IMR-90 (cell line): ENCODE results near the gene SCN8A. TPM values are rescaled to one million over a fixed set of nuclear protein-coding genes. Genes with fewer than 3 reads are reported as not detected.

ENCODE experiments used
- ATAC-seq: fragments of 200-7000 bp; cut with Tn5 transposase; 2 replicates; pipeline ENCODE4 v1.9.1; 2020; ENCODE audit warnings: low read depth, mild to moderate bottlenecking, moderate library complexity
- BruUV-seq: library from RNA; stranded (reverse); fragments of 400-500 nt; replicated peaks from 2 replicates; lab custom pipeline; 2021; lab: Mats Ljungman, UMichigan
- CTCF ChIA-PET: fragments of 300-600 bp; formaldehyde crosslinking; extraction: SDS; loops from one replicate; lab custom pipeline; 2021; ENCODE audit warnings: antibody characterized with exemption; lab: Yijun Ruan, JAX
- POLR2A ChIA-PET: fragments of 300-600 bp; sonication (Branson Sonifier 250); formaldehyde crosslinking; loops from one replicate; lab custom pipeline; 2022; ENCODE audit warnings: antibody characterized with exemption; ENCODE audit not compliant: unreplicated experiment; lab: Charles Lee
- DNase-seq: peaks from one replicate; pipeline ENCODE4 v3.0.0; 2013
- H2AFZ ChIP-seq: replicated peaks from 2 replicates; pipeline ENCODE3; 2013; ENCODE audit warnings: low read length, mild to moderate bottlenecking; ENCODE audit not compliant: poor library complexity
- H2AK5ac ChIP-seq: 2 replicates; pipeline ENCODE4 v1.6.1; 2013; ENCODE audit warnings: low read depth, low read length, inconsistent platforms
- H2AK9ac ChIP-seq: replicated peaks from 2 replicates; pipeline ENCODE3; 2013; ENCODE audit warnings: mild to moderate bottlenecking, low read depth, low read length, moderate library complexity; ENCODE audit not compliant: poor library complexity
- H2BK120ac ChIP-seq: 2 replicates; pipeline ENCODE4 v1.6.1; 2013; ENCODE audit warnings: low read depth, low read length, inconsistent platforms
- H2BK15ac ChIP-seq: 3 replicates; pipeline ENCODE4 v1.6.1; 2013; ENCODE audit warnings: low read depth, low read length, inconsistent platforms
- H2BK20ac ChIP-seq: 2 replicates; pipeline ENCODE4 v1.6.1; 2013; ENCODE audit warnings: low read depth, mild to moderate bottlenecking, inconsistent platforms, low read length, moderate library complexity
- H2BK5ac ChIP-seq: 2 replicates; pipeline ENCODE4 v1.6.1; 2013; ENCODE audit warnings: mild to moderate bottlenecking, low read depth, low read length, inconsistent platforms; ENCODE audit not compliant: poor library complexity, severe bottlenecking
- H3K14ac ChIP-seq: replicated peaks from 2 replicates; pipeline ENCODE4 v1.6.1; 2013; ENCODE audit warnings: low read depth, low read length, inconsistent platforms
- H3K18ac ChIP-seq: 2 replicates; pipeline ENCODE4 v1.6.1; 2013; ENCODE audit warnings: low read depth, low read length, control low read depth
- H3K23ac ChIP-seq: 2 replicates; pipeline ENCODE4 v1.6.1; 2013; ENCODE audit warnings: low read depth, low read length, inconsistent platforms
- H3K27ac ChIP-seq: 2 replicates; pipeline ENCODE4 v1.5.1; 2013; ENCODE audit warnings: mild to moderate bottlenecking, control low read depth, low read length; ENCODE audit not compliant: insufficient read depth
- H3K27me3 ChIP-seq: 2 replicates; pipeline ENCODE4 v1.6.1; 2013; ENCODE audit warnings: low read length; ENCODE audit not compliant: control insufficient read depth, insufficient read depth
- H3K36me3 ChIP-seq: 2 replicates; pipeline ENCODE4 v1.6.1; 2013; ENCODE audit warnings: low read length, mixed read lengths; ENCODE audit not compliant: control insufficient read depth, insufficient read depth
- H3K4ac ChIP-seq: 2 replicates; pipeline ENCODE4 v1.6.1; 2013; ENCODE audit warnings: low read depth, low read length, inconsistent platforms
- H3K4me1 ChIP-seq: 2 replicates; pipeline ENCODE4 v1.6.1; 2013; ENCODE audit warnings: low read length, mixed read lengths; ENCODE audit not compliant: control insufficient read depth, insufficient read depth
- H3K4me2 ChIP-seq: 2 replicates; pipeline ENCODE4 v1.6.1; 2013; ENCODE audit warnings: low read depth, mild to moderate bottlenecking, control low read depth, low read length, moderate library complexity
- H3K4me3 ChIP-seq: 2 replicates; pipeline ENCODE4 v1.5.1; 2013; ENCODE audit warnings: low read depth, mild to moderate bottlenecking, control low read depth, low read length, moderate library complexity; ENCODE audit not compliant: insufficient read depth
- H3K56ac ChIP-seq: 2 replicates; pipeline ENCODE4 v1.6.1; 2013; ENCODE audit warnings: low read length, inconsistent platforms; ENCODE audit not compliant: insufficient read depth; ENCODE audit errors: extremely low read depth
- H3K79me1 ChIP-seq, 2 experiments: 2 replicates each; pipeline ENCODE4 v1.6.1; 2013; ENCODE audit warnings: low read length in 2 of 2, inconsistent platforms in 1 of 2, low read depth in 1 of 2
- H3K9ac ChIP-seq: 2 replicates; pipeline ENCODE4 v1.6.1; 2013; ENCODE audit warnings: low read depth, low read length, control low read depth
- H3K9me1 ChIP-seq: 2 replicates; pipeline ENCODE4 v1.6.1; 2013; ENCODE audit warnings: low read length, inconsistent platforms; ENCODE audit not compliant: insufficient read depth
- H3K9me3 ChIP-seq: 2 replicates; pipeline ENCODE4 v1.6.1; 2013; ENCODE audit warnings: low read length; ENCODE audit not compliant: control insufficient read depth, insufficient read depth
- H4K20me1 ChIP-seq: 2 replicates; pipeline ENCODE4 v1.6.1; 2013; ENCODE audit warnings: low read length, inconsistent platforms; ENCODE audit not compliant: insufficient read depth
- H4K5ac ChIP-seq: 2 replicates; pipeline ENCODE4 v1.6.1; 2013; ENCODE audit warnings: mild to moderate bottlenecking, low read depth, low read length, control low read depth
- H4K8ac ChIP-seq, 2 experiments: 2 replicates each; pipeline ENCODE4 v1.6.1; 2013; ENCODE audit warnings: low read depth in 2 of 2, low read length in 2 of 2, control low read depth in 1 of 2, inconsistent platforms in 1 of 2
- H4K91ac ChIP-seq: 2 replicates; pipeline ENCODE4 v1.6.1; 2013; ENCODE audit warnings: low read depth, low read length, inconsistent platforms; ENCODE audit not compliant: insufficient read depth
- BHLHE40 ChIP-seq: fragments of 150-350 bp; IDR thresholded peaks from 2 replicates; pipeline ENCODE4 v1.6.1; 2016; ENCODE audit warnings: mild to moderate bottlenecking, low read depth, low read length
- CHD1 ChIP-seq: IDR thresholded peaks from 2 replicates; pipeline ENCODE4 v1.6.1; 2012; ENCODE audit warnings: low read depth, low read length, improper control_type of control experiment
- CTCF ChIP-seq: conservative IDR thresholded peaks from 2 replicates; pipeline ENCODE4 v1.5.1; 2012; ENCODE audit warnings: mild to moderate bottlenecking, low read depth, low read length, improper control_type of control experiment
- ELK1 ChIP-seq: fragments of 150-350 bp; IDR thresholded peaks from 2 replicates; pipeline ENCODE4 v1.6.1; 2016; ENCODE audit warnings: low read depth, mild to moderate bottlenecking, low read length, moderate library complexity, borderline replicate concordance
- FOS ChIP-seq: fragments of 150-350 bp; IDR thresholded peaks from 2 replicates; pipeline ENCODE4 v1.6.1; 2016; ENCODE audit warnings: low read depth, low read length
- MAFK ChIP-seq: IDR thresholded peaks from 2 replicates; pipeline ENCODE4 v1.6.1; 2012; ENCODE audit warnings: low read depth, low read length, improper control_type of control experiment
- MAZ ChIP-seq: IDR thresholded peaks from 2 replicates; pipeline ENCODE4 v1.6.1; 2012; ENCODE audit warnings: low read depth, mild to moderate bottlenecking, low read length, improper control_type of control experiment, moderate library complexity, borderline replicate concordance
- MXI1 ChIP-seq: IDR thresholded peaks from 2 replicates; pipeline ENCODE4 v1.6.1; 2012; ENCODE audit warnings: low read depth, mild to moderate bottlenecking, low read length, moderate library complexity, borderline replicate concordance
- NFE2L2 ChIP-seq: fragments of 150-350 bp; IDR thresholded peaks from 2 replicates; pipeline ENCODE4 v1.6.1; 2016; ENCODE audit warnings: low read depth, mild to moderate bottlenecking, low read length
- POLR2A ChIP-seq: IDR thresholded peaks from 2 replicates; pipeline ENCODE4 v1.6.1; 2012; ENCODE audit warnings: mild to moderate bottlenecking, low read depth, low read length
- RAD21 ChIP-seq: IDR thresholded peaks from 2 replicates; pipeline ENCODE4 v1.6.1; 2012; ENCODE audit warnings: low read length, improper control_type of control experiment
- RCOR1 ChIP-seq: IDR thresholded peaks from 2 replicates; pipeline ENCODE4 v1.6.1; 2012; ENCODE audit warnings: mild to moderate bottlenecking, low read length, improper control_type of control experiment; ENCODE audit not compliant: insufficient replicate concordance
- RFX5 ChIP-seq: IDR thresholded peaks from 2 replicates; pipeline ENCODE4 v1.8.0; 2012; ENCODE audit warnings: low read depth, mild to moderate bottlenecking, low read length, moderate library complexity
- SMC3 ChIP-seq: fragments of 150-350 bp; IDR thresholded peaks from 2 replicates; pipeline ENCODE4 v1.6.1; 2016; ENCODE audit warnings: low read depth, mild to moderate bottlenecking, antibody characterized with exemption, low read length, moderate library complexity
- USF2 ChIP-seq: fragments of 150-350 bp; IDR thresholded peaks from 2 replicates; pipeline ENCODE4 v1.6.1; 2017; ENCODE audit warnings: mild to moderate bottlenecking, antibody characterized with exemption, low read length, low read depth
- WGBS, 2 experiments: methylation state at CpG; one replicate each; pipeline versions ENCODE4 v1.1.5 to v1.1.7; 2013; ENCODE audit warnings: missing lambda C conversion rate in 2 of 2; ENCODE audit not compliant: insufficient read length in 1 of 2; ENCODE audit errors: extremely low coverage in 2 of 2; 5-methylcytosine and 5-hydroxymethylcytosine counted together
- dilution Hi-C: fragments of 300-500 bp; cut with HindIII; formaldehyde crosslinking; loops from one replicate; pipeline ENCODE4 v1.14.3; 2018; ENCODE audit warnings: low sequenced_read_pairs; ENCODE audit not compliant: unreplicated experiment
- in situ Hi-C: fragments of 300-500 bp; cut with MboI; formaldehyde crosslinking; loops from 3 replicates; pipeline ENCODE4 v1.14.3; 2019; ENCODE audit warnings: low sequenced_read_pairs, inconsistent platforms, mixed read lengths
- intact Hi-C: fragments of 100-400 bp; cut with micrococcal nuclease; formaldehyde crosslinking; loops from 2 replicates; pipeline ENCODE4 v1.10.0; 2022
- polyA plus RNA-seq, 3 experiments: library from polyadenylated mRNA; depleted of rRNA; stranded (reverse); fragments of >200 nt; gene quantifications; 2 replicates each; pipeline ENCODE4 v1.2.3, GENCODE V29; 2012; ENCODE audit warnings: low replicate concordance in 1 of 3
- total RNA-seq: library from RNA; depleted of rRNA; stranded (reverse); fragments of >200 nt; gene quantifications from 2 replicates; pipeline ENCODE4 v1.2.3, GENCODE V29; 2012

Gene SCN8A
- total and polyA plus RNA-seq, 2 of the 4 experiments (the other 2 are of a cell fraction) = 6.9 to 19.7 TPM

- Histone ChIP-seq H3K79me1 (no peaks in the 10 kb centered on the region), H3K9ac (no peak overlapping the region), H3K23ac (peak overlapping the region; percentile 59; the same call in 1 of the 2 replicates), H3K36me3 (no peaks in the 10 kb centered on the region), H2BK20ac (no peak overlapping the region), H3K27me3 (peaks cover 44% of the 10 kb centered on the region), H4K91ac (no peak overlapping the region), H3K9me3 (no peaks in the 10 kb centered on the region), H2BK120ac (no peak overlapping the region), H4K20me1 (no peaks in the 10 kb centered on the region), H4K5ac (no peak overlapping the region), H3K27ac (no peak overlapping the region), H3K9me1 (peaks cover 3% of the 10 kb centered on the region; the same call in 1 of the 2 replicates), H3K14ac (no peak overlapping the region), H4K8ac (no peak overlapping the region), H3K18ac (no peak overlapping the region), H3K4ac (no peak overlapping the region), H3K56ac (no peak overlapping the region), H2BK15ac (no peak overlapping the region), H2BK5ac (no peak overlapping the region), H2AK9ac (no peak overlapping the region), H3K4me2 (no peak overlapping the region), H3K4me3 (no peak overlapping the region), H3K4me1 (no peaks in the 10 kb centered on the region), H2AFZ (no peak overlapping the region), H2AK5ac (no peak overlapping the region; the same call in 1 of the 2 replicates)
- ChIA-PET CTCF (no interaction called here), POLR2A (no interaction called here)
- in situ Hi-C loops = no loop called here
- no TSS peak for BruUV-seq
- ATAC-seq (no peak), DNase-seq (no peak)
- intact Hi-C loops = no loop called here
- no CpG with 5 or more reads among the region's 8 CpGs for WGBS, 2 experiments
- dilution Hi-C loops = loop anchor here (25.0 kb wide), 1 partner anchor 112 kb away; the partner anchor contains the start of gene ACVR1B
- TF ChIP-seq RFX5 (no peak), MXI1 (no peak), SMC3 (no peak), MAFK (no peak), MAZ (no peak), ELK1 (no peak), POLR2A (no peak), CHD1 (no peak), FOS (no peak), RCOR1 (no peak), NFE2L2 (no peak), RAD21 (no peak), CTCF (no peak), BHLHE40 (no peak), USF2 (no peak)
Observed at GRCh38 chr12:51850081-51850964, 259.3 kb downstream of the SCN8A start.
